ENCODE data around the gene SPATA13. TPM values are rescaled to one million over a fixed set of nuclear protein-coding genes. Genes with fewer than 3 reads are reported as not detected.

SPATA13 gene
- total and polyA plus RNA-seq, 4 donors: 29.7 to 41.3 (median 31.8) TPM

GRCh38 chr13:24148414-24149235 lies 11.9 kb upstream of the SPATA13 start:
- H3K4me3 ChIP-seq (ENCODE audit: low read depth, low read length): no peak overlapping the region
- H3K9me3 ChIP-seq (ENCODE audit: control insufficient read depth, insufficient read depth, low read length): no peaks in the 10 kb centered on the region
- 30% methylated on average over 4 of the region's 6 CpGs for WGBS (ENCODE audit: insufficient coverage)
- H3K27me3 ChIP-seq (ENCODE audit: control insufficient read depth, insufficient read depth, low read length): no peaks in the 10 kb centered on the region
- peak in 2 of 6 donors; percentile 38 for DNase-seq (ENCODE audit: low read depth in 4 of 6, low spot score in 6 of 6)
- H3K36me3 ChIP-seq (ENCODE audit: control insufficient read depth, insufficient read depth, low read length): no peaks in the 10 kb centered on the region
- H3K27ac ChIP-seq (ENCODE audit: low read depth, low read length): no peak overlapping the region
- peaks cover 4% of the 10 kb centered on the region for H3K4me1 ChIP-seq (ENCODE audit: control insufficient read depth, insufficient read depth, low read length)

DNA sequence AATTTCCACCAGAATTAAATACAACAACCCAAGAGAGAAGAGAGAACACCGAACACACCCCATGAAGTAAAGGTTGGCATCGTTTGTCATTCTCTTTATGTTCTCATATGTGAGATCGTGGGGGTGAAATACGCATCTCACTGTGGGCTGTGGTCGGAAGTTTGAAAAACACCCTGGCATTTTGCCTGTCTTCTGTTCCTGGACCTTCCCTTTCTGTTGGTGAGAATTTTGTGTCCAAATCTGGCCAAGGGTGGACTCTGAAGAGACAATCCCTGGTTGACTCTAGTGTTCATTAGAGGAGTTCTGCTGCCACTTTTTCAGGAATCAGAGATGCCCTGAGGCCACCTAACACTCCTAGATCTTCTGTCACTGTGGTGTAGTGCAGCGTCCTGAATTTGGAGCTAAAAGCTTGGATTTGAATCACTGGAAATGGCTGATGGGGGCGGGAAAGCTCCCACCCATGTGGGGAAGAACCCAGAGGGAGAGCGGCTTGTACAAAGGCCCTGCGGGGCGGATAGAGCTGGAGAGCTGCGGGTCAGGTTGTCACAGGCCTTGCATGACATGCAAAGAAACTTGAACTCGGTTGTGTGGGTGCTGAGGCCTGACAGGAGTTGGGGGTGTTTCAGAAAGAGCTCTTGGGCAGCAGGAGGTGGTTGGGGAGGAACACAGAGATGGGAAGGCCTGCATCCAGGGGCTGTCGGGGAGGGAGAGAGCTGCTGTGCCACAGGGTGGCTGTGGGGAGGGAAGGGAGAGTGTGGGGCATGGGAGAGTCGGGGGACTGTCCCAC lies 11.1 kb upstream of the SPATA13 start:
- H3K27ac ChIP-seq (ENCODE audit: low read depth, low read length): no peak overlapping the region
- no peak for DNase-seq (ENCODE audit: low read depth in 4 of 6, low spot score in 6 of 6)
- no peaks in the 10 kb centered on the region for H3K9me3 ChIP-seq (ENCODE audit: control insufficient read depth, insufficient read depth, low read length)
- peaks cover 4% of the 10 kb centered on the region for H3K4me1 ChIP-seq (ENCODE audit: control insufficient read depth, insufficient read depth, low read length)
- no peak overlapping the region for H3K4me3 ChIP-seq (ENCODE audit: low read depth, low read length)
- H3K27me3 ChIP-seq (ENCODE audit: control insufficient read depth, insufficient read depth, low read length): no peaks in the 10 kb centered on the region
- no peaks in the 10 kb centered on the region for H3K36me3 ChIP-seq (ENCODE audit: control insufficient read depth, insufficient read depth, low read length)
- WGBS (ENCODE audit: insufficient coverage): 89% methylated on average over 12 of the region's 14 CpGs

- Histone ChIP-seq H3K9me3 (ENCODE audit: control insufficient read depth, insufficient read depth, low read length) (no peaks in the 10 kb centered on the region), H3K4me1 (ENCODE audit: control insufficient read depth, insufficient read depth, low read length) (peaks cover 4% of the 10 kb centered on the region), H3K4me3 (ENCODE audit: low read depth, low read length) (no peak overlapping the region), H3K36me3 (ENCODE audit: control insufficient read depth, insufficient read depth, low read length) (no peaks in the 10 kb centered on the region), H3K27me3 (ENCODE audit: control insufficient read depth, insufficient read depth, low read length) (no peaks in the 10 kb centered on the region), H3K27ac (ENCODE audit: low read depth, low read length) (no peak overlapping the region)
- 100% methylated on average over 1 of the region's 3 CpGs for WGBS (ENCODE audit: insufficient coverage)
- no peak for DNase-seq (ENCODE audit: low read depth in 4 of 6, low spot score in 6 of 6)
Observed at GRCh38 chr13:24150572-24150971, 9.9 kb upstream of the SPATA13 start.

DNA sequence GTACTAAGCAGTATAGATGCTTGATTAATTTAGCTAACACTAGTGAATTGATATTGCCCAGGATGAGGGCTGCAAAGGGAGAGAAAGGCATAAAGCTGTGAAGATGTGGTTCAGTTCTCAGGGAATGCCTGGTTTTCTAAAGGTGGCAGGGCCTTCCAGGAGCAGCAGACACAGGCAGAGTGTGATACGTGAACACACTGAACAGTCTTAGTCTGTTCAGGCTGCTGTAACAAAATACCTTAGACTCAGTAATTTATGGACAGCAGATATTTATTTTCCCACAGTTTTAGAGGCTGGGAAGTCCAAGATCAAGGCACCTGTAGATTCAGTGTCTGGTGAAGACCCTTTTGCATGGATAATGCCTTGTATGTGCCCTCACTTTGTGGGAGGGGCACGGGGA lies 8.7 kb upstream of the SPATA13 start:
- WGBS (ENCODE audit: insufficient coverage): 83% methylated on average over 1 of the region's 2 CpGs
- Histone ChIP-seq H3K27ac (ENCODE audit: low read depth, low read length) (no peak overlapping the region), H3K4me3 (ENCODE audit: low read depth, low read length) (no peak overlapping the region), H3K36me3 (ENCODE audit: control insufficient read depth, insufficient read depth, low read length) (no peaks in the 10 kb centered on the region), H3K4me1 (ENCODE audit: control insufficient read depth, insufficient read depth, low read length) (no peaks in the 10 kb centered on the region), H3K9me3 (ENCODE audit: control insufficient read depth, insufficient read depth, low read length) (no peaks in the 10 kb centered on the region), H3K27me3 (ENCODE audit: control insufficient read depth, insufficient read depth, low read length) (no peaks in the 10 kb centered on the region)
- no peak for DNase-seq (ENCODE audit: low read depth in 4 of 6, low spot score in 6 of 6)

DNA sequence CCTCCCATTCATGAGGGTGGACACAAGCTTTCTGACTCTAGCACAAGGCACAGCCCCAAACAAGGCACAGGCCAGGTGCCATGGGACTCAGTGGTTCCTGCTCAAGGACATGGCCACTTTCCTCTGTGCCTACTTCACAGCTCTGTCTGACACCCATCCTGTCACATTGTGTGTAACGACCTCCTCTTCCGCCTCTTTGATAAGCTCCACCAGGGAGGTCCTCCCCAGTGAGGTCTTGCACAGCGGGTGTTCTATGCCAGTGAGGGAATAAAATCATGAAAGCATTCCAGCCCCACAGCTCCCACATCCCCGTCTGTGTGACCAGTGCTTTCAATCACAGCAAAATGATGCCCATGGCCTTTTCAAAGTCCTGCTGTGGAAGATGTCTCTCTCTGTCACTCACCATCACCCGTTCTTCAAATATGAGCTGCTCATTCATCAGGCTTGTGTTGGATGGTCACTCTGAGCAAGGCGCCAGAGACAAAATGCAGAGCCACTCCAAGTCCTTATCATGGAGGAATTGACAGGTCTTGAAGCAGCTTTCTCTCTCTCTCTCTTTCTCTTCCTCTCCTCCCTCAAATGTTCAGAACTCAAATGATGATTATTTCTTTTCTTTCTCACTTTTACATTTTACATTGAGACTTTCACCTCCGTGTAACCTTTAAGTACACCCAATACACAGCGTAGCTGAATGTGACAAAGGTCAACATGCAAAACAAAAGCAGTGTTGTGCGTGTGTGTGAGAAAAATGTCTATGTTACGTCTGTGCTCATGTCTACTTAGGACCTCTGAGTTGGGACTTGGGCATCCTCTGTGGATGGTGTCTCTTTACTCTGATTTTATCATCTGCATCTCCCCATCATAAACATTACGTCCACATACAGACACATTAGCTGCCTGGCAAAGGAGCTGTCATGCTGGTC lies 8.0 kb upstream of the SPATA13 start:
- Histone ChIP-seq H3K36me3 (ENCODE audit: control insufficient read depth, insufficient read depth, low read length) (no peaks in the 10 kb centered on the region), H3K4me3 (ENCODE audit: low read depth, low read length) (no peak overlapping the region), H3K27ac (ENCODE audit: low read depth, low read length) (no peak overlapping the region), H3K27me3 (ENCODE audit: control insufficient read depth, insufficient read depth, low read length) (no peaks in the 10 kb centered on the region), H3K9me3 (ENCODE audit: control insufficient read depth, insufficient read depth, low read length) (no peaks in the 10 kb centered on the region), H3K4me1 (ENCODE audit: control insufficient read depth, insufficient read depth, low read length) (no peaks in the 10 kb centered on the region)
- WGBS (ENCODE audit: insufficient coverage): 61% methylated on average over 4 of the region's 11 CpGs
- DNase-seq (ENCODE audit: low read depth in 4 of 6, low spot score in 6 of 6): no peak

GRCh38 chr13:24153347-24153746 lies 7.2 kb upstream of the SPATA13 start:
- no peaks in the 10 kb centered on the region for H3K36me3 ChIP-seq (ENCODE audit: control insufficient read depth, insufficient read depth, low read length)
- H3K4me3 ChIP-seq (ENCODE audit: low read depth, low read length): no peak overlapping the region
- H3K27ac ChIP-seq (ENCODE audit: low read depth, low read length): no peak overlapping the region
- no peaks in the 10 kb centered on the region for H3K9me3 ChIP-seq (ENCODE audit: control insufficient read depth, insufficient read depth, low read length)
- 100% methylated on average over 1 of the region's 3 CpGs for WGBS (ENCODE audit: insufficient coverage)
- DNase-seq (ENCODE audit: low read depth in 4 of 6, low spot score in 6 of 6): no peak
- peaks cover 4% of the 10 kb centered on the region for H3K4me1 ChIP-seq (ENCODE audit: control insufficient read depth, insufficient read depth, low read length)
- H3K27me3 ChIP-seq (ENCODE audit: control insufficient read depth, insufficient read depth, low read length): no peaks in the 10 kb centered on the region

DNA sequence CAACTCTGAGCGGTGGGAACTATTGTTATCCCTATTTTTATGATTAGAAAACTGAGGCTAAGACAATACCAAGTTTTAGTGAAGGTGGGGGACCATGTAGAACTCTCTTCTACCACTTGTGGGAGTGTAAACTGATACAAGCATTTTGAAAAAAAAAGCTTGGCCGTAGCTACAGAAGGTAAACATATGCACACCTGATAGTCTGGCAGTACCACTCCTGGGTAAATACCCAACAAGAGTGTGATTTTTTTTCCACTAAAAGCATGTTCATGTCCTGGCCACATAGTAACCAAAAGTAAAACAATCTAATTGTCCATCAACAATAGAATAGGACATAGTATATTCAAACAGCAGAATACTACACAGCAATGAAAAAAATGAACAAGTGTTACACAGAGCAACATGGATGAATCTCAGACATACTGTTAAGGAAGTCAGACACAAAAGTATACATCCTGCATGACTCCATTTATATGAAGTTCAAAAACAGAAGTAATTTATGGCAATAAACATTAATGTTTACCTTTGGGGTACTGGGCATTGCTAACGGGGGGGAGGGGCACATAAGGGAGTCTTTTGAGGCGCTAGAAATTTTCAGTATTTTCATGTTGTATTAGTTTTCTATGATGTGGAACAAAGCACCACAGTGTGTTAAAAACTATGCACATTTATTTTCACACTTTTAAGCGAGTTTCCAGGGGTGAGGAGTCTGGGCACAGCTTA lies 6.4 kb upstream of the SPATA13 start:
- no peak for DNase-seq (ENCODE audit: low read depth in 4 of 6, low spot score in 6 of 6)
- Histone ChIP-seq H3K4me3 (ENCODE audit: low read depth, low read length) (no peak overlapping the region), H3K27me3 (ENCODE audit: control insufficient read depth, insufficient read depth, low read length) (no peaks in the 10 kb centered on the region), H3K27ac (ENCODE audit: low read depth, low read length) (no peak overlapping the region), H3K36me3 (ENCODE audit: control insufficient read depth, insufficient read depth, low read length) (no peaks in the 10 kb centered on the region), H3K4me1 (ENCODE audit: control insufficient read depth, insufficient read depth, low read length) (peaks cover 5% of the 10 kb centered on the region), H3K9me3 (ENCODE audit: control insufficient read depth, insufficient read depth, low read length) (no peaks in the 10 kb centered on the region)
- WGBS (ENCODE audit: insufficient coverage): 80% methylated on average over 1 of the region's 5 CpGs

DNA sequence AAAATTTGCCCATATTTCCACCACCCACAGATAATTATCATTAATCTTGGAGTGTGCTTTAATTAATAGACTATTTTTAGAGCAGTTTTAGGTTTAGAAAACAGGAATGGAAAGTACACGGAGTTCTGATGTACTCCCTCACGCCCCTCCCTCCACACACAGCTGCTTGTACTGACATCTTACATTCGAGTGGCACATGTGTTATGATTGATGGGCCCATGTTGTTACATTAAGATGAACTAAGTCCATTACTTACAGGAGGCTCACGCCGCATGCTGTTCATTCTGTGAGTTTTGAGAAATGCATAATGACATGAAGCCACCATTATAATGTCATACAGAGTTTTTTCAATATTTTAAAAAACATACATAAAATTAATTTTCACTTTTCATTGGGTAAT lies 1.2 kb upstream of the SPATA13 start:
- no peak overlapping the region for H3K4me3 ChIP-seq (ENCODE audit: low read depth, low read length)
- no peaks in the 10 kb centered on the region for H3K36me3 ChIP-seq (ENCODE audit: control insufficient read depth, insufficient read depth, low read length)
- DNase-seq (ENCODE audit: low read depth in 4 of 6, low spot score in 6 of 6): no peak
- H3K9me3 ChIP-seq (ENCODE audit: control insufficient read depth, insufficient read depth, low read length): no peaks in the 10 kb centered on the region
- no peak overlapping the region for H3K27ac ChIP-seq (ENCODE audit: low read depth, low read length)
- H3K27me3 ChIP-seq (ENCODE audit: control insufficient read depth, insufficient read depth, low read length): no peaks in the 10 kb centered on the region
- H3K4me1 ChIP-seq (ENCODE audit: control insufficient read depth, insufficient read depth, low read length): peaks cover 37% of the 10 kb centered on the region
- no CpG with 5 or more reads among the region's 5 CpGs for WGBS (ENCODE audit: insufficient coverage)

Data from spinal cord (tissue), 10 donors.